GM18909 (cell line): Measurements from ENCODE around the gene ALMS1.
"Not testable (repeated sequence)": the region's sequence is repeated elsewhere in the genome, so short reads cannot be mapped to it uniquely, and the experiment has no call there.

Experiments
- ATAC-seq: cut with Tn5 transposase; IDR thresholded peaks from one replicate; pipeline ENCODE4 v1.9.1; 2021; ENCODE audit warnings: mild to moderate bottlenecking; ENCODE audit not compliant: unreplicated experiment, poor library complexity

Gene ALMS1

DNA sequence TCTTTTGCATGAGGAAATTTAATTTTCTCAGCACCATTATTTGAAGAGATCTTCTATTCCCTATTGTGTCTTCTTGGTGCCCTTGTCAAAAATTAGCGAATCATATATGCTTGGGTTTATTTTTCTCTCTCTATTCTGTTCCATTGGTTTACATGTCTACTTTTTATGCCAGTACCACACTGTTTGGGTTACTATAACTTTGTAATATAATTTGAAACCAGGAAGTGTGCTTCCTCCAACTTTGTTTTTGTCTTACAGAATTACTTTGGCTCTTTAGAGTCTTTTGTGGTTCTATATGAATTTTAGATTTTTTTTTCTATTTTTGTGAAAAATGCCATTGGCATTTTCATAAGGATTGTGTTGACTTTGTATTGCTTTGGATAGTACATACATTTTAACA is 17.6 kb downstream of the ALMS1 start:
- ATAC-seq, result no peak

DNA sequence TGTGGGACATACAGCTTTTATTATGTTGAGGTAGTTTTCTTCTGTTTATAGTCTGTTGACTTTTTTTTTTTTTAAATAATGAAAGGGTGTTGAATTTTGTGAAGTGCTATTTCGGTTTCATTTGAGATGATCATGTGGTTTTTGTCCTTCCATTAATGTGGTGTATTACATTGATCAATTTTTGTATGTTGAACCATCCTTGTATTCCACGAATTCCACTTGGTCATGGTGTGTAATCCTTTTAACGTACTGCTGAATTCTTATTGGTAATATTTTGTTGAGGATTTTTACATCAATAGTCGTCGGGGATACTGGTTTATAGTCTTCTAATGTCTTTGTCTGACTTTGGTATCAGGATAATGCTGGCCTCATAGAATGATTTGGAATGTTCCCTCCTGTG is 18.8 kb downstream of the ALMS1 start:
- no peak for ATAC-seq

DNA sequence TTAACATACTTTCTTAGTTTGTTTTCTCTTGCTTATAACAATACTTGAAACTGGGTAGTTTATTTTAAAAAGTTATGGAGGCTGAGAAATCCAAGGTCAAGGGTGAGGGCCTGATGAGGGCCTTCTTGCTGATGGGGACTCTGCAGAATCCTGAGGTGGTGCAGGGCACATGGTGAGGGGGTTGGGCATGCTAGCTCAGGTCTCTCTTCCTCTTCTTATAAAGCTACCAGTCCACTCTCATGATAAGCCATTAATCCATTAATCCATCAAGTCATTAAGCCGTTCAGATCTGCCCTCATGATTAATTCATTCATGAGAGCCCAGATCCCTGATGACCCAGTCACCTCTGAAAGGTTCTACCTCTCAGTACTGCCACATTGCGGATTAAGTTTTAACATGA is 21.4 kb downstream of the ALMS1 start:
- no peak for ATAC-seq

- ATAC-seq, result peak; percentile 94
Observed at GRCh38 chr2:73408198-73408597, 22.6 kb downstream of the ALMS1 start.

GRCh38 chr2:73414696-73415095 is 29.1 kb downstream of the ALMS1 start:
- no peak for ATAC-seq

GRCh38 chr2:73415906-73416305 is 30.3 kb downstream of the ALMS1 start:
- no peak for ATAC-seq

DNA sequence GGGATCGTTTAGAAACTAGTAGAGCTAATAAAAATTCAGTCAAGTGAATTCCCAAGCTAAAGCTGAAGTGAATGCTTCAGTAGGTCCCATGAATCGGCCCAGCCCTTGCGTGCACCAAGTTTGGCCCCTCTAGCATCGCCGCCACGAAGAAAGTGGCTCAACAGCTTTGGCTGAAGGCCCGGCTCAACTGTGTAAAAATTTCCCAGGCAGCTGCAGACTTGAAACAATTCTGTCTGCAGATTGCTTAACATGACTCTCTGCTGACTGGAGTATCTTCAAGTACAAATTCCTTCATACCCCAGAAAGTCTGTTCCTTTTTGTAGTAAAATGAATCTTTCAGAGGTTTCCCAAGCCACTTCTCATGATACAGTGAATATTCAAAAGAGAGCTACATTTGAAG is 32.7 kb downstream of the ALMS1 start:
- ATAC-seq, result no peak

- no peak for ATAC-seq
Observed at GRCh38 chr2:73423913-73424312, 38.3 kb downstream of the ALMS1 start.

DNA sequence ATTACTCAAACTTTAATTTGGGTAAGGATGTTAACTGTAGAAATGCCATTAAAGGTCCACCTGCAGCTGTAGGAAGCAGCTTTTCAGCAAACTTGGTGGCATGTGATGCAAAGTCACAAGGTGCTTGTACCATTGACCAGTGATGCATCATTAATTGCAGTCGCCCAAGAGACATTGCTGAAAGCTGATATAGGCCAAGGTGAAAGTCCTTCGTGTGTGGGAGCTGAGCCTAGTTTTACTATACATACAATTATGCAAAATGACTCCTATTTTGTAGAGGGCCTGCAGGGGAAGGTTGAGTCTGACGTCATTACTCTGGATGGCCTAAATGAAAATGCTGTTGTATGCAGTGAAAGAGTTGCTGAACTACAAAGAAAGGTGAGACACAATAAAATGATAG is 40.5 kb downstream of the ALMS1 start:
- no peak for ATAC-seq

DNA sequence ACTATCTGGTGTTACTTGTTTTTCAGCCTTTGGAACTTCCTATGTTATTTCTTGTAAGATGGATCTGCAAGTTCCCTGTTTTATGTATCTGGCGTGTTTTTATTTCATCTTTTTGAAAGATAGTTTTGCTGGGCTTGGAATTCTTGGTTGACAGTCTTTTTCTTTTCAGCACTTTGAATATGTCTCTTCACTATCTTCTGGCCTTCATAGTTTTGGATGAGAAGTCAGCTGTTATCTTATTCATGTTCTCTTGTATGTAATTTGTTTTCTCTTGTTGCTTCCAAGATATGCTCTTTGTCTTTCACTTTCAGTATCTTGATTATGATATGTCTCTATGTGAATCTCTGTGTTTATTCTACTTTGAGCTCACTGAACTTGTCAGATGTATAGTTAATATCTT is 50.4 kb downstream of the ALMS1 start:
- ATAC-seq, result no peak

GRCh38 chr2:73444202-73444601 is 58.6 kb downstream of the ALMS1 start:
- ATAC-seq, result no peak

- no peak for ATAC-seq
Observed at GRCh38 chr2:73448856-73449255, 63.2 kb downstream of the ALMS1 start.

- ATAC-seq, result no peak
Observed at GRCh38 chr2:73449404-73449803, 63.8 kb downstream of the ALMS1 start.

- ATAC-seq, result peak; percentile 97
Observed at GRCh38 chr2:73451263-73451972, 65.8 kb downstream of the ALMS1 start.

- no peak for ATAC-seq
Observed at GRCh38 chr2:73457982-73458381, 72.3 kb downstream of the ALMS1 start.

DNA sequence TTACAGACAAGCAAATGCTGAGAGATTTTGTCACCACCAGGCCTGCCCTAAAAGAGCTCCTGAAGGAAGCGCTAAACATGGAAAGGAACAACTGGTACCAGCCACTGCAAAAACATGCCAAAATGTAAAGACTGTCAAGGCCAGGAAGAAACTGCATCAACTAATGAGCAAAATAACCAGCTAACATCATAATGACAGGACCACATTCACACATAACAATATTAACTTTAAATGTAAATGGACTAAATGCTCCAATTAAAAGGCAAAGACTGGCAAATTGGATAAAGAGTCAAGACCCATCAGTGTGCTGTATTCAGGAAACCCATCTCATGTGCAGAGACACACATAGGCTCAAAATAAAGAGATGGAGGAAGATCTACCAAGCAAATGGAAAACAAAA is 76.8 kb downstream of the ALMS1 start:
- not testable (repeated sequence) for ATAC-seq

DNA sequence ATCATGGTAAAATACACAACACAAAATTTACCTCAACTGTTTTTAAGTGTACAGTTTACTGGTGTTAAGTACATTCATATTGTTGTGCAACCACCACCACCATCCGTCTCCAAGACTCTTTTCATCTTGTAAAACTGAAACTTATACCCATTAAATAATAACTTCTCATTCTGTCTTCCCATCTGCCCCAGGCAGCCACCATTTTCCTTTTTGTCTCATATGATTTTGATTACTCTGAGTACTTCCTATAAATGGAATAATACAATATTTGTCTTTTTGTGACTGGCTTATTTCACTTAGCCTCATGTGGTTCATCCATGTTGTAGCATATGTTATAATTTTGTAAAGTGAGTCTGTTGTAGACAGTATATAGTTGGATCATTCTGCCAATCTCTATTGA is 82.7 kb downstream of the ALMS1 start:
- ATAC-seq, result no peak

- ATAC-seq, result not testable (repeated sequence)
Observed at GRCh38 chr2:73483874-73484273, 98.2 kb downstream of the ALMS1 start.

DNA sequence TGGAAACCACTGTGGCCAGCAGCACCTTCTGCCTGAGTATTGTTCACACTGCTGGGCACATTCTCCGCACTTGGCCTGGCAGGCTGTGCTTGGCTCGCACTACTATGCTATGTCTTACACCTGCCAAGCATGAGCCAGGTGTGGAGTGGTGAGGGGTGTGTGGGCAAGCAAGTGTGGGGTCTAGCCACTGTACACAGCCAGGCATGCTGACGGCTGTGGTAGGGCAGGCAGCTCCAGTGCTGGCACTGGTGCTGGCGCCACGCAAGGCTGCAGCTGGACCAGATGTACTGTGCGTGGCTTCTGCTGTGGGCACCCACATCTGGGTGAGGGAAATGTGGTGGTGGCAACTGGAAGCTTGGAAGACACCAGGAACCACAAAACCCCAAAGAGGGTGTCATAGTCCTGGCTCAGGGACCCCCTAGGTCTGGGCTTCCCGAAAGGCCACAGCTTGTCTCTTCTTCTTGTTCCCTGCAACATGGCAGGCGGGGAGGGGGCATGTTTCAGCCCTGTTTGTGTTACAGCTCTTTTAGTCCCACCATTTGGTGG is 101.5 kb downstream of the ALMS1 start:
- ATAC-seq, result no peak

DNA sequence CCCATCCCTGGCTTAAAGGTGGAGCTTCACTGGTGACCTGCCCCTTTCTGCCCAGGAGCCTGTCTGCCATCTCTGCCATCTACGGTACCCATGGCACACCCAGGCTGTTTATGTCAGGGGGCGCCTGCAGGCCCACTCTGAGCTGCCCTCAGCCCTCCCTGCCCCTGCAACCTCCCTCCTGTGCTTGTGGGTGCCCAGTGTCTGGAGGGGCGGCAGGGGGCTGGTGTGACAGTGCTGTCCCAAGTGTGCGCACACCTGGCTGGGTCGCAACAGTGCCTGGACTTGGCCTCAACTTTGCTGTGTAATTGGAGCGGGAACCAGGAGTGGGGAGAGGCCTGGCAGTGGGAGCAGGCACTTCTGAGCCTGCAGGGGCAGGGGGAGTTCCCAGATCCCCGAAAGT is 102.4 kb downstream of the ALMS1 start:
- no peak for ATAC-seq

DNA sequence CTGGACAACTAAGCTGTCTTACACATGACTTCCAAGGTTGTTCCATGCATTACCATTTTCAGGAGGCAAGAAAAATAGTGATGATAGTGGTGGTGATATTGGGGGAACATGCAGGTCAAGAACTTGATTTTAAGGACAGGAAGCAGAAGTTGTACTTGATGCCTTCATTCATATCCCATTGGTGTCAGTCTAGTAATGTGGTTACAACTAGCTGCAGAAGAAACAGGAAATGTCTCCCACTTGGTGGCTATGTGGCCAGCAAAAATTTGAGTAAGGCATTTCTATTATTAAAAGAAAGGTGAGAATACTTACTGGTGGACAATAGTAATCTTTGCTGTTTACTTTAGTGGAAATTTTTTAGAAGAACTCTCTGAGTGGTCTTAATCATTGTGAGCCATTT is 103.4 kb downstream of the ALMS1 start:
- no peak for ATAC-seq

- ATAC-seq, result no peak
Observed at GRCh38 chr2:73494031-73494430, 108.4 kb downstream of the ALMS1 start.
